HEK293 (cell line): Measurements from ENCODE around the gene ASB10.

Source experiments
- CTCF ChIA-PET: fragments of 350-600 bp; formaldehyde crosslinking; extraction: SDS; loops from one replicate; lab custom pipeline; 2021; ENCODE audit warnings: antibody characterized with exemption; lab: Yijun Ruan, JAX
- POLR2A ChIA-PET: fragments of 300-600 bp; formaldehyde crosslinking; extraction: SDS; loops from one replicate; lab custom pipeline; 2020; ENCODE audit warnings: antibody characterized with exemption, inconsistent platforms; lab: Yijun Ruan, JAX
- H3K27ac ChIP-seq: fragments of 200-500 bp; sonication (Bioruptor generic); 2 replicates; pipeline ENCODE4 v1.5.1; 2014; ENCODE audit warnings: low read depth, low read length, control low read depth, inconsistent platforms; ENCODE audit errors: extremely low read depth
- H3K36me3 ChIP-seq, 2 experiments: fragments of 200-500 bp in 1 of 2; sonication (Bioruptor generic) in 1 of 2; 1 replicate in 1 of 2; 2 replicates in 1 of 2; pipeline ENCODE4 v1.5.1; 2014 to 2017; ENCODE audit warnings: inconsistent platforms in 2 of 2, low read length in 2 of 2; ENCODE audit not compliant: control insufficient read depth in 2 of 2, insufficient read depth in 1 of 2
- H3K4me1 ChIP-seq: fragments of 200-500 bp; sonication (Bioruptor generic); 2 replicates; pipeline ENCODE4 v1.5.1; 2014; ENCODE audit warnings: mild to moderate bottlenecking, low read length, inconsistent platforms; ENCODE audit not compliant: control insufficient read depth, insufficient read depth
- H3K4me3 ChIP-seq: 2 replicates; pipeline ENCODE4 v1.5.1; 2011; ENCODE audit warnings: low read depth, mild to moderate bottlenecking, control low read depth, low read length, moderate library complexity
- H3K9me3 ChIP-seq: fragments of 200-500 bp; sonication (Bioruptor generic); 2 replicates; pipeline ENCODE4 v1.5.1; 2014; ENCODE audit warnings: low read depth, low read length, inconsistent platforms; ENCODE audit not compliant: control insufficient read depth, insufficient read depth
- FEZF1 ChIP-seq: fragments of 450-650 bp; formaldehyde crosslinking; IDR thresholded peaks from 2 replicates; pipeline ENCODE4 v1.5.1; 2016; ENCODE audit warnings: missing biosample characterization, missing genetic modification characterization
- HOXD13 ChIP-seq: sonication (generic); formaldehyde crosslinking; IDR thresholded peaks from 2 replicates; pipeline ENCODE4 v1.8.0; 2022; ENCODE audit warnings: missing genetic modification reagents, borderline replicate concordance
- KLF1 ChIP-seq: fragments of 450-650 bp; formaldehyde crosslinking; IDR thresholded peaks from 2 replicates; pipeline ENCODE4 v1.5.1; 2016; ENCODE audit warnings: missing biosample characterization, missing genetic modification characterization
- MYNN ChIP-seq: fragments of 450-650 bp; formaldehyde crosslinking; IDR thresholded peaks from 2 replicates; pipeline ENCODE4 v1.5.1; 2016; ENCODE audit warnings: missing biosample characterization, missing genetic modification characterization, borderline replicate concordance
- PRDM2 ChIP-seq: fragments of 450-650 bp; formaldehyde crosslinking; IDR thresholded peaks from 2 replicates; pipeline ENCODE4 v1.5.1; 2016; ENCODE audit warnings: missing biosample characterization, missing genetic modification characterization, borderline replicate concordance
- ZFP69B ChIP-seq: fragments of 450-650 bp; formaldehyde crosslinking; IDR thresholded peaks from 2 replicates; pipeline ENCODE4 v1.5.1; 2016; ENCODE audit warnings: missing biosample characterization, missing genetic modification characterization
- ZNF10 ChIP-seq: fragments of 450-650 bp; formaldehyde crosslinking; IDR thresholded peaks from 2 replicates; pipeline ENCODE4 v1.5.1; 2017; ENCODE audit warnings: missing biosample characterization, missing genetic modification characterization
- ZNF155 ChIP-seq: fragments of 450-650 bp; formaldehyde crosslinking; IDR thresholded peaks from 2 replicates; pipeline ENCODE4 v1.5.1; 2016; ENCODE audit warnings: missing biosample characterization, missing genetic modification characterization
- ZNF221 ChIP-seq: fragments of 450-650 bp; formaldehyde crosslinking; IDR thresholded peaks from 2 replicates; pipeline ENCODE4 v1.5.1; 2017; ENCODE audit warnings: missing biosample characterization, missing genetic modification characterization, borderline replicate concordance
- ZNF416 ChIP-seq: fragments of 450-650 bp; formaldehyde crosslinking; IDR thresholded peaks from 2 replicates; pipeline ENCODE4 v1.5.1; 2016; ENCODE audit warnings: missing biosample characterization, missing genetic modification characterization
- ZNF510 ChIP-seq: fragments of 450-650 bp; formaldehyde crosslinking; IDR thresholded peaks from 2 replicates; pipeline ENCODE4 v1.5.1; 2018; ENCODE audit warnings: mild to moderate bottlenecking, missing genetic modification characterization, missing biosample characterization; ENCODE audit not compliant: insufficient replicate concordance
- ZNF514 ChIP-seq: fragments of 450-650 bp; formaldehyde crosslinking; IDR thresholded peaks from 2 replicates; pipeline ENCODE4 v1.5.1; 2016; ENCODE audit warnings: missing biosample characterization, missing genetic modification characterization
- ZNF596 ChIP-seq: fragments of 450-650 bp; IDR thresholded peaks from 2 replicates; pipeline ENCODE4 v1.5.0; 2018; ENCODE audit warnings: missing biosample characterization, mild to moderate bottlenecking, missing genetic modification characterization, moderate library complexity
- ZNF626 ChIP-seq: fragments of 450-650 bp; sonication (Bioruptor Pico); formaldehyde crosslinking; IDR thresholded peaks from 2 replicates; pipeline ENCODE4 v1.5.1; 2018; ENCODE audit warnings: missing biosample characterization, missing genetic modification characterization, inconsistent platforms
- ZNF629 ChIP-seq: fragments of 450-650 bp; formaldehyde crosslinking; IDR thresholded peaks from 2 replicates; pipeline ENCODE4 v1.5.1; 2017; ENCODE audit warnings: missing biosample characterization, missing genetic modification characterization
- ZNF654 ChIP-seq: fragments of 450-650 bp; formaldehyde crosslinking; IDR thresholded peaks from 2 replicates; pipeline ENCODE4 v1.5.1; 2016; ENCODE audit warnings: low read depth, missing biosample characterization, missing genetic modification characterization
- ZNF677 ChIP-seq: fragments of 450-650 bp; IDR thresholded peaks from 2 replicates; pipeline ENCODE4 v1.5.0; 2018; ENCODE audit warnings: missing biosample characterization, mild to moderate bottlenecking, missing genetic modification characterization, moderate library complexity
- ZNF707 ChIP-seq: fragments of 450-650 bp; formaldehyde crosslinking; IDR thresholded peaks from 2 replicates; pipeline ENCODE4 v1.5.1; 2016; ENCODE audit warnings: missing biosample characterization, missing genetic modification characterization
- ZNF747 ChIP-seq: fragments of 450-650 bp; formaldehyde crosslinking; IDR thresholded peaks from 2 replicates; pipeline ENCODE4 v1.5.1; 2016; ENCODE audit warnings: missing biosample characterization, missing genetic modification characterization
- TF ChIP-seq, protein P1 (sequence below): fragments of 450-650 bp; formaldehyde crosslinking; IDR thresholded peaks from 2 replicates; pipeline ENCODE4 v1.5.1; 2016; ENCODE audit warnings: missing biosample characterization, missing genetic modification characterization
- TF ChIP-seq, protein P2 (sequence below): fragments of 450-650 bp; formaldehyde crosslinking; IDR thresholded peaks from 2 replicates; pipeline ENCODE4 v1.5.1; 2016; ENCODE audit warnings: missing biosample characterization, missing genetic modification characterization, low read depth
- TF ChIP-seq, protein P3 (sequence below): fragments of 450-650 bp; formaldehyde crosslinking; IDR thresholded peaks from 2 replicates; pipeline ENCODE4 v1.5.1; 2016; ENCODE audit warnings: missing biosample characterization, missing genetic modification characterization, borderline replicate concordance

Gene ASB10

DNA sequence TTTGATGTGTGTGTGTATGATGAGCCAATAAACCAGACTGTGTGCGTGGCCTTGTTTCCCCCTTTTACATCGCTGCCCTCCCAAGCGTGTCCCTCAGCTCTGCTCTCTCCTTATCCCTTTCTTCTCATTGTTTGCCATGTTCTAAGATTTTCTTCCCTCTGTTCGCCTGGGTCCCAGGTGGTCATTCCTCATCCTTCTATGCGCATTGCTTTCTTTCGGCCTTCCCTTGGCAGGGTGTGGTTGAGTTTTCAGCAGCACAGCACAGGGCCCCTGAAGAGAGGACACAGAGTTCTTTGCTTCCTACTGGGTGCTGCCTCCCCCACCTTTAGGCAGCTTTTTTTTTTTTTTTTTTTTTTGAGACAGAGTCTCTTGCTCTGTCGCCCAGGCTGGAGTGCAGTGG, 42.7 kb downstream of the ASB10 start:
- ChIA-PET POLR2A (interaction anchor here (1.0 kb wide), 1 partner anchor 64 kb away, joined by 3 read pairs; the partner anchor contains the start of gene FASTK), CTCF (interaction anchor here (0.5 kb wide), 1 partner anchor 792 kb away, joined by 4 read pairs; no protein-coding TSS in a partner anchor)
- Histone ChIP-seq H3K9me3 (no peaks in the 10 kb centered on the region), H3K4me1 (no peaks in the 10 kb centered on the region), H3K27ac (no peak overlapping the region), H3K36me3 (peaks cover 0 to 56% of the 10 kb centered on the region in 2 experiments; a peak in 1 of 3 replicates), H3K4me3 (no peak overlapping the region)
- no peak for TF ChIP-seq ZNF626 (tag by site-specific recombination)
- TF ChIP-seq ZNF747, result no peak
- TF ChIP-seq, protein P1, sequence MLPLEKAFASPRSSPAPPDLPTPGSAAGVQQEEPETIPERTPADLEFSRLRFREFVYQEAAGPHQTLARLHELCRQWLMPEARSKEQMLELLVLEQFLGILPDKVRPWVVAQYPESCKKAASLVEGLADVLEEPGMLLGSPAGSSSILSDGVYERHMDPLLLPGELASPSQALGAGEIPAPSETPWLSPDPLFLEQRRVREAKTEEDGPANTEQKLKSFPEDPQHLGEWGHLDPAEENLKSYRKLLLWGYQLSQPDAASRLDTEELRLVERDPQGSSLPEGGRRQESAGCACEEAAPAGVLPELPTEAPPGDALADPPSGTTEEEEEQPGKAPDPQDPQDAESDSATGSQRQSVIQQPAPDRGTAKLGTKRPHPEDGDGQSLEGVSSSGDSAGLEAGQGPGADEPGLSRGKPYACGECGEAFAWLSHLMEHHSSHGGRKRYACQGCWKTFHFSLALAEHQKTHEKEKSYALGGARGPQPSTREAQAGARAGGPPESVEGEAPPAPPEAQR (tag by site-specific recombination), result no peak
- TF ChIP-seq MYNN (tag by site-specific recombination), result no peak

- no peak overlapping the region for H3K27ac ChIP-seq
- ChIA-PET POLR2A (no interaction called here), CTCF (interaction anchor here (0.5 to 1.3 kb wide), 3 partner anchors 23 to 793 kb away, joined by 3 to 6 read pairs (median 4); no protein-coding TSS in a partner anchor)
- no peaks in the 10 kb centered on the region for H3K9me3 ChIP-seq
- no peaks in the 10 kb centered on the region for H3K4me1 ChIP-seq
- no peak overlapping the region for H3K4me3 ChIP-seq
- peaks cover 0 to 66% of the 10 kb centered on the region in 2 experiments; a peak in 1 of 3 replicates for H3K36me3 ChIP-seq
- TF ChIP-seq ZNF510 (tag by site-specific recombination), result no peak
- no peak for TF ChIP-seq ZNF155 (tag by site-specific recombination)
- TF ChIP-seq ZNF416 (tag by site-specific recombination), result no peak
- no peak for TF ChIP-seq KLF1
- TF ChIP-seq ZNF677 (tag by site-specific recombination), result no peak
- no peak for TF ChIP-seq ZNF707
- TF ChIP-seq ZNF221, result no peak
- no peak for TF ChIP-seq HOXD13 (CRISPR knock-in tag)
- no peak for TF ChIP-seq ZNF10 (tag by site-specific recombination)
- TF ChIP-seq, protein P2, sequence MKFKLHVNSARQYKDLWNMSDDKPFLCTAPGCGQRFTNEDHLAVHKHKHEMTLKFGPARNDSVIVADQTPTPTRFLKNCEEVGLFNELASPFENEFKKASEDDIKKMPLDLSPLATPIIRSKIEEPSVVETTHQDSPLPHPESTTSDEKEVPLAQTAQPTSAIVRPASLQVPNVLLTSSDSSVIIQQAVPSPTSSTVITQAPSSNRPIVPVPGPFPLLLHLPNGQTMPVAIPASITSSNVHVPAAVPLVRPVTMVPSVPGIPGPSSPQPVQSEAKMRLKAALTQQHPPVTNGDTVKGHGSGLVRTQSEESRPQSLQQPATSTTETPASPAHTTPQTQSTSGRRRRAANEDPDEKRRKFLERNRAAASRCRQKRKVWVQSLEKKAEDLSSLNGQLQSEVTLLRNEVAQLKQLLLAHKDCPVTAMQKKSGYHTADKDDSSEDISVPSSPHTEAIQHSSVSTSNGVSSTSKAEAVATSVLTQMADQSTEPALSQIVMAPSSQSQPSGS (tag by site-specific recombination), result no peak
- no peak for TF ChIP-seq ZNF654 (tag by site-specific recombination)
- TF ChIP-seq ZNF596 (tag by site-specific recombination), result no peak
- no peak for TF ChIP-seq ZNF514 (tag by site-specific recombination)
- TF ChIP-seq FEZF1 (tag by site-specific recombination), result no peak
- TF ChIP-seq ZFP69B (tag by site-specific recombination), result no peak
- no peak for TF ChIP-seq PRDM2 (tag by site-specific recombination)
- TF ChIP-seq ZNF629 (tag by site-specific recombination), result no peak
- TF ChIP-seq, protein P3, sequence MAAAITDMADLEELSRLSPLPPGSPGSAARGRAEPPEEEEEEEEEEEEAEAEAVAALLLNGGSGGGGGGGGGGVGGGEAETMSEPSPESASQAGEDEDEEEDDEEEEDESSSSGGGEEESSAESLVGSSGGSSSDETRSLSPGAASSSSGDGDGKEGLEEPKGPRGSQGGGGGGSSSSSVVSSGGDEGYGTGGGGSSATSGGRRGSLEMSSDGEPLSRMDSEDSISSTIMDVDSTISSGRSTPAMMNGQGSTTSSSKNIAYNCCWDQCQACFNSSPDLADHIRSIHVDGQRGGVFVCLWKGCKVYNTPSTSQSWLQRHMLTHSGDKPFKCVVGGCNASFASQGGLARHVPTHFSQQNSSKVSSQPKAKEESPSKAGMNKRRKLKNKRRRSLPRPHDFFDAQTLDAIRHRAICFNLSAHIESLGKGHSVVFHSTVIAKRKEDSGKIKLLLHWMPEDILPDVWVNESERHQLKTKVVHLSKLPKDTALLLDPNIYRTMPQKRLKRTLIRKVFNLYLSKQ (tag by site-specific recombination), result no peak
These were observed 43.6 kb downstream of the ASB10 start for GRCh38 chr7:151143261-151144015.
